CD4-positive, alpha-beta T cell treated with Interleukin-17A for 1 hour (primary cell): ENCODE measurements around the gene PIK3C2B.
"Not testable (repeated sequence)": the region's sequence is repeated elsewhere in the genome, so short reads cannot be mapped to it uniquely, and the experiment has no call there.

Experiments
- DNase-seq: peaks from one replicate; pipeline ENCODE4 v3.0.0-alpha.2; 2020

PIK3C2B gene

GRCh38 chr1:204506201-204506968, 11.8 kb upstream of the PIK3C2B start:
- peak; percentile 87 for DNase-seq

GRCh38 chr1:204505674-204506200, 11.1 kb upstream of the PIK3C2B start:
- DNase-seq: no peak

- DNase-seq: no peak
Observed at GRCh38 chr1:204503913-204504519, 9.4 kb upstream of the PIK3C2B start.

GRCh38 chr1:204503122-204503912, 8.7 kb upstream of the PIK3C2B start:
- peak; percentile 87 for DNase-seq

- no peak for DNase-seq
Observed at GRCh38 chr1:204502241-204502640, 7.6 kb upstream of the PIK3C2B start.

- no peak for DNase-seq
Observed at GRCh38 chr1:204499511-204500468, 5.2 kb upstream of the PIK3C2B start.

- DNase-seq: no peak
Observed at GRCh38 chr1:204498981-204499380, 4.4 kb upstream of the PIK3C2B start.

GRCh38 chr1:204495777-204496176, 1.2 kb upstream of the PIK3C2B start:
- DNase-seq: no peak

GRCh38 chr1:204495078-204495753, 611 bp upstream of the PIK3C2B start:
- peak; percentile 62 for DNase-seq

GRCh38 chr1:204493984-204494280, 673 bp downstream of the PIK3C2B start:
- peak; percentile 62 for DNase-seq

- DNase-seq: peak; percentile 29
Observed at GRCh38 chr1:204493145-204493983, 1.2 kb downstream of the PIK3C2B start.

GRCh38 chr1:204491655-204492054, 3.0 kb downstream of the PIK3C2B start:
- no peak for DNase-seq

GRCh38 chr1:204487256-204487615, 7.4 kb downstream of the PIK3C2B start:
- no peak for DNase-seq

- not testable (repeated sequence) for DNase-seq
Observed at GRCh38 chr1:204486513-204487255, 7.9 kb downstream of the PIK3C2B start.

- DNase-seq: no peak
Observed at GRCh38 chr1:204483791-204484190, 10.8 kb downstream of the PIK3C2B start.

GRCh38 chr1:204480515-204480914, 14.1 kb downstream of the PIK3C2B start:
- no peak for DNase-seq

GRCh38 chr1:204479387-204480136, 15.0 kb downstream of the PIK3C2B start:
- no peak for DNase-seq

- DNase-seq: no peak
Observed at GRCh38 chr1:204478921-204479320, 15.7 kb downstream of the PIK3C2B start.

GRCh38 chr1:204478172-204478899, 16.3 kb downstream of the PIK3C2B start:
- no peak for DNase-seq
